K562 (cell line): ENCODE data around the gene TFAP2E.

Source experiments
- CTCF ChIP-seq, 3 experiments: IDR thresholded peaks in 2 of 3; conservative IDR thresholded peaks in 1 of 3; 2 replicates each; pipeline ENCODE4 v1.5.1; 2011 to 2012; ENCODE audit warnings: low read length in 3 of 3, mild to moderate bottlenecking in 3 of 3, control low read depth in 2 of 3, improper control_type of control experiment in 1 of 3, inconsistent platforms in 1 of 3, low read depth in 1 of 3, mixed read lengths in 1 of 3, moderate library complexity in 1 of 3; ENCODE audit not compliant: insufficient read depth in 2 of 3
- POLR2AphosphoS5 ChIP-seq: IDR thresholded peaks from 2 replicates; pipeline ENCODE4 v1.6.1; 2011; ENCODE audit warnings: mild to moderate bottlenecking, low read depth, low read length, moderate library complexity; ENCODE audit not compliant: control insufficient read depth, insufficient read depth
- TEAD4 ChIP-seq, 2 experiments: sonication (generic) in 1 of 2; formaldehyde crosslinking in 1 of 2; IDR thresholded peaks; 2 replicates each; pipeline versions ENCODE4 v1.6.1 to v1.8.0; 2012 to 2022; ENCODE audit warnings: borderline replicate concordance in 1 of 2, inconsistent platforms in 1 of 2, low read length in 1 of 2, mild to moderate bottlenecking in 1 of 2, missing genetic modification reagents in 1 of 2

GRCh38 chr1:35561297-35561971 lies 11.7 kb upstream of the TFAP2E start:
- no peak for TF ChIP-seq CTCF (IDR thresholded peaks at IDR 0.05 in 2 of 3, conservative IDR thresholded peaks at IDR 0.05 in 1 of 3; ENCODE audit: insufficient read depth in 2 of 3, low read depth in 1 of 3, low read length in 3 of 3)
- no peak for TF ChIP-seq POLR2AphosphoS5
- no peak for TF ChIP-seq TEAD4 (IDR thresholded peaks at IDR 0.05; ENCODE audit: low read length)
- TF ChIP-seq TEAD4 (CRISPR knock-in tag; IDR thresholded peaks at IDR 0.05; ENCODE audit: borderline replicate concordance) = no peak
